ENCODE measurements around the gene PHACTR1.

- TF ChIP-seq EZH2 (IDR thresholded peaks at IDR 0.05): no peak
- no peak for TF ChIP-seq POLR2AphosphoS5 (IDR thresholded peaks at IDR 0.05; ENCODE audit: borderline replicate concordance, low read depth, low read length)
Measured at GRCh38 chr6:12753036-12753435, 36.5 kb downstream of the PHACTR1 start.

Measured in SK-N-MC (cell line).